Stimulated activated CD4-positive, alpha-beta T cell treated with anti-CD3 and anti-CD28 coated beads, Interleukin-1b, Interleukin-23, amount 100 ng/mL, for 4 hours (primary cell): ENCODE measurements around the gene HYPK.
"Not testable (repeated sequence)": the region's sequence is repeated elsewhere in the genome, so short reads cannot be mapped to it uniquely, and the experiment has no call there.

Experiments
- DNase-seq, 2 donors: peaks; one replicate each; pipeline ENCODE4 v3.0.0-alpha.2; 2020; ENCODE audit warnings: low read depth in 2 of 2

Gene HYPK

DNA sequence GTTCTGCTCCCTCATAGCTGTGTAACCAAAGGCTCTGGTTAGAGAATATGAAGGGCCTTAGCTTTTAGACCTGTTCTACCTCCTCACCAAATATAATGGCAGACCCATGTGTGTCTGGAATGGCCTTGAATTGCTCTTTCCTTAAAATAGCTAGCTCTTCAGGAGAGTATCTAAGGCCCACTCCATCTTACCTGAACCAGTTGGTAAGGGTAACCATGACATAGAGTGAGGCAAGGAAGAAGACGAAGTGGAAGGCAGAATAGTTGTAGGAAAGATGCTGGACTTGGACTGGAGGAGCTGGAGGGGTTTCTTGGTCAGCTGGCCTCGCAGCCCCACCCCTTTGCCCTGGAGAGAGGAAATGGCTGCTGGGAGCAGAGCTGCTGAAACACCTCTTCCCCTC lies 5.2 kb upstream of the HYPK start:
- DNase-seq: no peak

DNA sequence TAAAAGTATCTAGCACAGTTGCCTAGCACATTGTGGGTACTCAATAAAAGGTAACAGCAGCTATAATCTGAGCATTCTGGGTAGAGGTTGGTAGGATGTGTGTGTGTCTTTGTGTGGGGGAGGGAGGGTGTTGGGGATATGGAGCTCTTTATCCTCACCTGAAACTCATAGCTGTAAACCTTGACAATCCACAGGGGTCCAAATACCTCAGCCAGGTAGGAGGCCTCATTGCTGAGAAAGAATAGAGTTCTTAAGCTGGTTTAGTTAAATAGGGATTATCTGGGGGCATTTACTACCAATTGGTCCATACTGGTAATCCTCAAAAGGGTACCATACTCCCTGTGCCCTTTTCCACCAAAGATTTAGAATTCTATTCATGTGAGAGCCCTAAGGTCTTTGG lies 4.4 kb upstream of the HYPK start:
- no peak for DNase-seq

- no peak for DNase-seq
Measured at GRCh38 chr15:43796566-43796965, 3.8 kb upstream of the HYPK start.

- DNase-seq: no peak
Measured at GRCh38 chr15:43799209-43799944, 1.0 kb upstream of the HYPK start.

GRCh38 chr15:43799945-43800285 lies 484 bp upstream of the HYPK start, which contains the start of gene SERINC4:
TSS of gene SERINC4 (minus strand) at chr15:43800220. CDS start at chr15:43799986, 234 bp downstream.
- DNase-seq: no peak

DNA sequence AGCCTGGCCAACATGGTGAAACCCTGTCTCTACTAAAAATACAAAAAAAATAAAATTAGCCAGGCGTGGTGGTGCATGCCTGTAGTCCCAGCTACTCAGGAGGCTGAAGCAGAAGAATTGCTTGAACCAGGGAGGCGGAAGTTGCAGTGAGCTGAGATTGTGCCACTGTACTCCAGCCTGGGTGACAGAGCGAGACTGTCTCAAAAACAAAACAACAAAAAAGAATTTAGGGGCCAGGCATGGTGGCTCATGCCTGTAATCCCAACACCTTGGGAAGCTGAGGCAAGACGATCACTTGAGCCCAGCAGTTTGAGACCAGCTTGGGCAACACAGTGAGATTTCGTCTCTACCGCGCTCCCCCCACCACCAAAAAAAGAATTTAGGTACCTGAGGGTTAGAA lies 2.3 kb downstream of the HYPK start:
- not testable (repeated sequence) for DNase-seq

- no peak for DNase-seq
Measured at GRCh38 chr15:43808435-43808950, 8.1 kb downstream of the HYPK start.

GRCh38 chr15:43808960-43809678 lies 8.7 kb downstream of the HYPK start:
- no peak for DNase-seq

GRCh38 chr15:43815064-43815463 lies 14.7 kb downstream of the HYPK start:
- not testable (repeated sequence) for DNase-seq

DNA sequence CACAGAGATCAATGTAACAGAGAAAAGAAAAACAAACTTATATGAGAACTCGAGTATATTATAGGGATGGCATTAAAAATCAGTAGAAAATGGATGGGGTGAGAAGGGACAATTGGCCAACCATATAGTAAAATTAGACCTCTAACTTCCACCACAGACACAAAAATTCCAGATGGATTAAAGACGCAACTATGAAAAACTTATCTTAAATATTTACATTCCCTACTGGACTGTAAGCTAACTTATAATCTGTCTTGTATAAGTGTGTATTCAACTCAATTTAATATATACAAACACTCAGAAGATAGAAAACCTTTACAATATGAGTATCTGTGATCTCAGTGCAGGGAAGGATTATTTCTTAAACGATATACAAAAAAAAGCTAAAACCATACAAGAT lies 21.1 kb downstream of the HYPK start:
- DNase-seq: no peak

GRCh38 chr15:43824302-43825246 lies 24.2 kb downstream of the HYPK start, which contains the start of gene MFAP1:
TSS of gene MFAP1 (minus strand) at chr15:43824690. CDS start at chr15:43824569, 121 bp downstream.
- peak; percentile 75 to 90 for DNase-seq

- not testable (repeated sequence) for DNase-seq
Measured at GRCh38 chr15:43825305-43825704, 24.9 kb downstream of the HYPK start.

DNA sequence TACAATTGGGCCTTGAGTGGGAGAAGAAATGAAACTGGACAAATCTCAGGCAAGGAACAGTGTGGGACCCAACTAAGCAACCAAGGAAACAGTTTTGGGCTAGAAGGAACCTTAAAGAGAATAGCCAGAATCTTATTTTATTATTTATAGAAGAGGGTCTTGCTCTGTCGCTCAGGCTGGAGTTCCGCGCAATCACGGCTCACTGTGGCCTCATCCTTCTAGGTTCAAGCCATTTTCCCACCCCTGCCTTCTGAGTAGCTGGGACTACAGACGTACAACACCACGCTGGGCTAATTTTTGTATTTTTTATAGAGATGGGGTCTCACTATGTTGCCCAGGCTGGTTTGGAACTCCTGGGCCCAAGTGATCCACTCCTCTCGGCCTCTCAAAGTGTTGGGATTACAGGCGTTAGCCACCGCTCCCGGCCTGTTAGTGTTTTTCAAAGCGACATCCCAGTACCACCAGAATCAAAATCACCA lies 25.7 kb downstream of the HYPK start:
- no peak for DNase-seq

- peak; percentile 33 to 68 for DNase-seq
Measured at GRCh38 chr15:43826508-43827341, 26.3 kb downstream of the HYPK start, which contains the start of gene WDR76. TSS of gene WDR76 (plus strand) at chr15:43827002. CDS start at chr15:43827033, 31 bp downstream.

DNA sequence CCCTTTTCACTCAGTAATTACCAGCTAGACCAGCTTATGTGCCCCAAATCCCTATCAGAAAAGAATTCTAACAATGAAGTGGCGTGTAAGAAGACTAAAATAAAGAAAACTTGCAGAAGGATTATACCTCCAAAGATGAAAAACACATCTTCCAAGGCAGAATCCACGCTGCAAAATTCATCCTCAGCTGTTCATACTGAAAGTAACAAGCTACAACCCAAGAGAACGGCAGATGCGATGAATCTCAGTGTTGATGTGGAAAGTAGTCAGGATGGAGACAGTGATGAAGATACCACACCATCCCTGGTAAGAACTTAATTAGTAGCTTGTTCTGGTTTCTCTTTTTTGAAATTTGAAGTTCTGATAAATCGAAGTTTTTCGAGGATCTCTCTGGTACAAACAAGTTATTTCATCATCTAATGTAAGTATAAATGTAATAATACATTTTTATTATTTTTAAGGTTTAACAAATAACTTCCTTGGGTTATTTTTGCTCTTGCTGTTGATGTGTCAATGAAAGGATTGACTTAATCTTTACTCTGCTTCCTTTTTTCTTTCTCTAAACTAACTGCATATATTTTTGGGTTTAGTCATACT lies 27.8 kb downstream of the HYPK start:
- no peak for DNase-seq

DNA sequence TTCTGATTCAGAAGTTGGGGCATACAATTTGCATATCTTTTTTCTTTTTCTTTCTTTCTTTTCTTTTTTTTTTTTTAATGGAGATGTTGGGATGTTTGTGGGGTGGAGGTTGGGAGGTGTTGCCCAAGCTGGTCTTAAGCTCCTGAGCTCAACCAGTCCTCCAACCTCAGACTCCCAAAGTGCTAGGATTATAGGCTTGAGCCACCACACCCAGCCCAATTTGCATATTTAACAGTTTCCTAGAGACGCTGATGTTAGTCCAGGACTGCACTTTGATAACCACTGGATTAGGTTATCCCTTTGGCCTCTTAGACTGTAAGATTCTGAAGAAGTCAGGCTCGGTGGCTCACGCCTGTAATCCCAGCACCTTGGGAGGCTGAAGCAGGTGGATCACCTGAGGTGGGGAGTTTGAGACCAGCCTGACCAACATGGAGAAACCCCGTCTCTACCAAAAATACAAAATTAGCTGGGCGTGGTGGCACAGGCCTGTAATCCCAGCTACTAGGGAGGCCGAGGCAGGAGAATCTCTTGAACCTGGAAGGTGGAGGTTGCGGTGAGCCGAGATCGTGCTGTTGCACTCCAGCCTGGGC lies 29.6 kb downstream of the HYPK start:
- not testable (repeated sequence) for DNase-seq

- DNase-seq: not testable (repeated sequence)
Measured at GRCh38 chr15:43830691-43831275, 30.4 kb downstream of the HYPK start.

GRCh38 chr15:43831519-43832052 lies 31.2 kb downstream of the HYPK start:
- not testable (repeated sequence) for DNase-seq

- DNase-seq: not testable (repeated sequence)
Measured at GRCh38 chr15:43832485-43832884, 32.1 kb downstream of the HYPK start.
